NT2/D1 (cell line): ENCODE data around the gene MMP27.

Experiments used
- DNase-seq: peaks from one replicate; pipeline ENCODE4 v3.0.0-alpha.2; 2011; ENCODE audit warnings: low read depth, low spot score
- H3K27me3 ChIP-seq: 2 replicates; pipeline ENCODE4 v1.6.0; 2011; ENCODE audit warnings: mild to moderate bottlenecking; ENCODE audit not compliant: insufficient read length, insufficient read depth
- H3K36me3 ChIP-seq: 2 replicates; pipeline ENCODE4 v1.6.1; 2011; ENCODE audit warnings: mild to moderate bottlenecking, low read length, mixed read lengths; ENCODE audit not compliant: insufficient read depth, insufficient read length
- H3K4me1 ChIP-seq: 2 replicates; pipeline ENCODE4 v1.5.1; 2011; ENCODE audit not compliant: insufficient read depth, insufficient read length
- H3K4me3 ChIP-seq: 2 replicates; pipeline ENCODE4 v1.5.1; 2011; ENCODE audit warnings: low read depth; ENCODE audit not compliant: insufficient read length
- H3K9ac ChIP-seq: 2 replicates; pipeline ENCODE4 v1.6.0; 2011; ENCODE audit warnings: low read depth; ENCODE audit not compliant: insufficient read length
- H3K9me3 ChIP-seq: 2 replicates; pipeline ENCODE4 v1.5.1; 2011; ENCODE audit warnings: mild to moderate bottlenecking, low read length; ENCODE audit not compliant: insufficient read depth
- SUZ12 ChIP-seq: IDR thresholded peaks from 2 replicates; pipeline ENCODE4 v1.6.1; 2011; ENCODE audit not compliant: insufficient read length, insufficient read depth; ENCODE audit errors: extremely low read depth
- YY1 ChIP-seq: IDR thresholded peaks from 2 replicates; pipeline ENCODE4 v1.6.1; 2011; ENCODE audit not compliant: insufficient read length, insufficient read depth
- ZNF274 ChIP-seq: IDR thresholded peaks from 2 replicates; pipeline ENCODE4 v1.6.1; 2011; ENCODE audit warnings: mild to moderate bottlenecking, low read depth, low read length

The MMP27 gene

GRCh38 chr11:102653744-102654291 lies 51.8 kb downstream of the MMP27 start:
- H3K9ac ChIP-seq, result no peak overlapping the region
- no peaks in the 10 kb centered on the region for H3K36me3 ChIP-seq
- TF ChIP-seq ZNF274 (no peak), SUZ12 (no peak), YY1 (no peak)
- no peak overlapping the region for H3K4me3 ChIP-seq
- no peaks in the 10 kb centered on the region for H3K27me3 ChIP-seq
- no peaks in the 10 kb centered on the region for H3K4me1 ChIP-seq
- no peak for DNase-seq
- H3K9me3 ChIP-seq, result no peaks in the 10 kb centered on the region

- no peaks in the 10 kb centered on the region for H3K4me1 ChIP-seq
- no peaks in the 10 kb centered on the region for H3K9me3 ChIP-seq
- no peak overlapping the region for H3K9ac ChIP-seq
- no peaks in the 10 kb centered on the region for H3K27me3 ChIP-seq
- no peak overlapping the region for H3K4me3 ChIP-seq
- TF ChIP-seq YY1 (no peak), ZNF274 (no peak), SUZ12 (no peak)
- DNase-seq, result no peak
- H3K36me3 ChIP-seq, result no peaks in the 10 kb centered on the region
Measured at GRCh38 chr11:102647430-102647829, 58.1 kb downstream of the MMP27 start.

- Histone ChIP-seq H3K4me3 (no peak overlapping the region), H3K36me3 (no peaks in the 10 kb centered on the region), H3K27me3 (no peaks in the 10 kb centered on the region), H3K9ac (no peak overlapping the region), H3K4me1 (no peaks in the 10 kb centered on the region), H3K9me3 (no peaks in the 10 kb centered on the region)
- DNase-seq, result no peak
- TF ChIP-seq YY1, result no peak
- TF ChIP-seq SUZ12, result no peak
- no peak for TF ChIP-seq ZNF274
Measured at GRCh38 chr11:102643941-102644340, 61.6 kb downstream of the MMP27 start.
